Neural cell (in vitro differentiated cells): Measurements from ENCODE around the gene ZNF177. TPM values are rescaled to one million over a fixed set of nuclear protein-coding genes. Genes with fewer than 3 reads are reported as not detected.

Experiments
- H2AFZ ChIP-seq: fragments of 200-600, 300-800 bp; sonication (generic), shearing (Covaris generic); 2 replicates; pipeline ENCODE4 v1.6.0; 2014; ENCODE audit warnings: low read depth, mild to moderate bottlenecking, antibody characterized with exemption, low read length, moderate library complexity
- H3F3A ChIP-seq: fragments of 200-600 bp; shearing (Covaris generic); 2 replicates; pipeline ENCODE4 v1.6.1; 2016; ENCODE audit warnings: mild to moderate bottlenecking, moderate library complexity, mixed read lengths, antibody characterized with exemption, low read length; ENCODE audit not compliant: insufficient read depth, poor library complexity, severe bottlenecking
- H3K27ac ChIP-seq: fragments of 200-600, 300-800 bp; sonication (generic), shearing (Covaris generic); 2 replicates; pipeline ENCODE4 v1.5.1; 2014; ENCODE audit warnings: mild to moderate bottlenecking, low read length, moderate library complexity
- H3K27me3 ChIP-seq: fragments of 300-800, 200-600 bp; sonication (generic), shearing (Covaris generic); 2 replicates; pipeline ENCODE4 v1.6.0; 2014; ENCODE audit warnings: mild to moderate bottlenecking, low read depth, low read length, moderate library complexity; ENCODE audit not compliant: insufficient read depth
- H3K36me3 ChIP-seq: fragments of 300-800, 200-600 bp; sonication (generic), shearing (Covaris generic); 2 replicates; pipeline ENCODE4 v1.5.1; 2014; ENCODE audit warnings: mild to moderate bottlenecking, antibody characterized with exemption, low read length, moderate library complexity; ENCODE audit not compliant: insufficient read depth
- H3K4me2 ChIP-seq: fragments of 300-800, 200-600 bp; sonication (generic), shearing (Covaris generic); 2 replicates; pipeline ENCODE4 v1.6.0; 2014; ENCODE audit warnings: mild to moderate bottlenecking, low read length
- H3K4me3 ChIP-seq: fragments of 300-800, 200-600 bp; sonication (generic), shearing (Covaris generic); 2 replicates; pipeline ENCODE4 v1.5.1; 2014; ENCODE audit warnings: mild to moderate bottlenecking, low read length, moderate library complexity
- H3K79me2 ChIP-seq: fragments of 200-600 bp; shearing (Covaris generic); replicated peaks from 2 replicates; pipeline ENCODE4 v1.6.0; 2014; ENCODE audit warnings: mild to moderate bottlenecking, low read length, moderate library complexity; ENCODE audit not compliant: insufficient read depth
- H3K9ac ChIP-seq: fragments of 300-800, 200-600 bp; sonication (generic), shearing (Covaris generic); 2 replicates; pipeline ENCODE4 v1.6.1; 2016; ENCODE audit warnings: mild to moderate bottlenecking, low read length, mixed read lengths
- H3K9me2 ChIP-seq: fragments of 200-600 bp; shearing (Covaris generic); 2 replicates; pipeline ENCODE4 v1.6.1; 2016; ENCODE audit warnings: mild to moderate bottlenecking, low read length, mixed read lengths; ENCODE audit not compliant: insufficient read depth
- H3K9me3 ChIP-seq: fragments of 200-600, 300-800 bp; sonication (generic), shearing (Covaris generic); 2 replicates; pipeline ENCODE4 v1.6.1; 2016; ENCODE audit warnings: mild to moderate bottlenecking, mixed run types, low read length, moderate library complexity, mixed read lengths
- H4K20me1 ChIP-seq: fragments of 200-600 bp; shearing (Covaris generic); 2 replicates; pipeline ENCODE4 v1.6.1; 2016; ENCODE audit warnings: mild to moderate bottlenecking, mixed run types; ENCODE audit not compliant: insufficient read depth
- CTCF ChIP-seq: fragments of 450-650 bp; IDR thresholded peaks from 2 replicates; pipeline ENCODE4 v1.5.1; 2014; ENCODE audit warnings: antibody characterized with exemption, mild to moderate bottlenecking, moderate library complexity; ENCODE audit not compliant: poor library complexity, severe bottlenecking
- EP300 ChIP-seq: fragments of 450-650 bp; conservative IDR thresholded peaks from 2 replicates; pipeline ENCODE4 v1.6.1; 2014; ENCODE audit warnings: antibody characterized with exemption, mild to moderate bottlenecking, moderate library complexity; ENCODE audit not compliant: poor library complexity, severe bottlenecking
- EZH2 ChIP-seq: fragments of 200-600, 300-800 bp; shearing (Covaris generic), sonication (generic); IDR thresholded peaks from 2 replicates; pipeline ENCODE4 v1.6.1; 2014; ENCODE audit warnings: antibody characterized with exemption, low read length, borderline replicate concordance, mild to moderate bottlenecking; ENCODE audit not compliant: insufficient read depth, poor library complexity, severe bottlenecking
- MXI1 ChIP-seq: fragments of 450-650 bp; conservative IDR thresholded peaks from 2 replicates; pipeline ENCODE4 v1.6.1; 2014; ENCODE audit warnings: antibody characterized with exemption, mild to moderate bottlenecking; ENCODE audit not compliant: poor library complexity, severe bottlenecking
- RAD21 ChIP-seq: fragments of 450-650 bp; conservative IDR thresholded peaks from 2 replicates; pipeline ENCODE4 v1.6.1; 2014; ENCODE audit warnings: antibody characterized with exemption, mild to moderate bottlenecking, moderate library complexity
- REST ChIP-seq: IDR thresholded peaks from 2 replicates; pipeline ENCODE4 v1.6.1; 2012; ENCODE audit warnings: borderline replicate concordance
- SMC3 ChIP-seq: fragments of 450-650 bp; conservative IDR thresholded peaks from 2 replicates; pipeline ENCODE4 v1.6.1; 2014; ENCODE audit warnings: antibody characterized with exemption, mild to moderate bottlenecking, moderate library complexity; ENCODE audit not compliant: poor library complexity
- TAF1 ChIP-seq: IDR thresholded peaks from 2 replicates; pipeline ENCODE4 v1.6.1; 2012; ENCODE audit warnings: low read depth
- polyA plus RNA-seq: library from polyadenylated mRNA; depleted of rRNA; stranded (reverse); fragments of >200 nt; gene quantifications from 2 replicates; pipeline ENCODE4 v1.2.3, GENCODE V29; 2014

Gene ZNF177
- polyA plus RNA-seq, 1 donor from 2014 or later, result 61.1 TPM

GRCh38 chr19:9413240-9413954 is 50.6 kb downstream of the ZNF177 start:
- Histone ChIP-seq H3F3A (no peaks in the 10 kb centered on the region), H3K36me3 (peaks cover 50% of the 10 kb centered on the region), H3K27me3 (no peaks in the 10 kb centered on the region), H3K4me2 (no peak overlapping the region), H3K4me3 (no peak overlapping the region), H3K9me2 (no peaks in the 10 kb centered on the region), H3K27ac (no peak overlapping the region), H3K9ac (no peak overlapping the region), H2AFZ (no peak overlapping the region), H3K9me3 (peaks cover 41% of the 10 kb centered on the region), H4K20me1 (no peaks in the 10 kb centered on the region), H3K79me2 (no peaks in the 10 kb centered on the region)
- no peak for TF ChIP-seq EP300
- no peak for TF ChIP-seq CTCF
- no peak for TF ChIP-seq TAF1

GRCh38 chr19:9427941-9428340 is 65.1 kb downstream of the ZNF177 start:
- peaks cover 5% of the 10 kb centered on the region for H3K36me3 ChIP-seq
- H3K9ac ChIP-seq, result no peak overlapping the region
- H3K4me3 ChIP-seq, result no peak overlapping the region
- H2AFZ ChIP-seq, result no peak overlapping the region
- H3K9me2 ChIP-seq, result no peaks in the 10 kb centered on the region
- H3K9me3 ChIP-seq, result no peaks in the 10 kb centered on the region
- no peaks in the 10 kb centered on the region for H3K27me3 ChIP-seq
- H3K79me2 ChIP-seq, result peaks cover 3% of the 10 kb centered on the region
- no peak overlapping the region for H3K27ac ChIP-seq
- H3K4me2 ChIP-seq, result no peak overlapping the region
- H4K20me1 ChIP-seq, result no peaks in the 10 kb centered on the region
- no peaks in the 10 kb centered on the region for H3F3A ChIP-seq
- TF ChIP-seq SMC3 (no peak), MXI1 (no peak)

GRCh38 chr19:9430444-9430843 is 67.6 kb downstream of the ZNF177 start:
- H3F3A ChIP-seq, result no peaks in the 10 kb centered on the region
- peaks cover 22% of the 10 kb centered on the region for H3K79me2 ChIP-seq
- H3K9me3 ChIP-seq, result no peaks in the 10 kb centered on the region
- no peak overlapping the region for H3K4me3 ChIP-seq
- no peak overlapping the region for H3K27ac ChIP-seq
- no peak for TF ChIP-seq RAD21
- TF ChIP-seq EZH2, result no peak
- no peak for TF ChIP-seq SMC3
- TF ChIP-seq REST, result no peak
- H3K4me2 ChIP-seq, result no peak overlapping the region
- no peaks in the 10 kb centered on the region for H4K20me1 ChIP-seq
- H3K27me3 ChIP-seq, result no peaks in the 10 kb centered on the region
- peaks cover 3% of the 10 kb centered on the region for H3K36me3 ChIP-seq
- no peak overlapping the region for H3K9ac ChIP-seq
- H2AFZ ChIP-seq, result no peak overlapping the region
- H3K9me2 ChIP-seq, result no peaks in the 10 kb centered on the region
